Activated CD4-positive, alpha-beta T cell treated with anti-CD3 and anti-CD28 coated beads for 1 hour (primary cell): ENCODE measurements around the gene PARD3B.

Source experiments
- DNase-seq: peaks from one replicate; pipeline ENCODE4 v3.0.0-alpha.2; 2020

Gene PARD3B

GRCh38 chr2:204590063-204590462 is 44.8 kb downstream of the PARD3B start:
- DNase-seq = no peak

- no peak for DNase-seq
Measured at GRCh38 chr2:204591225-204591624, 46.0 kb downstream of the PARD3B start.

GRCh38 chr2:204604061-204604460 is 58.8 kb downstream of the PARD3B start:
- no peak for DNase-seq

GRCh38 chr2:204608237-204608939 is 63.1 kb downstream of the PARD3B start:
- DNase-seq = no peak

GRCh38 chr2:204611017-204611631 is 65.8 kb downstream of the PARD3B start:
- DNase-seq = no peak

- DNase-seq = no peak
Measured at GRCh38 chr2:204611764-204612163, 66.5 kb downstream of the PARD3B start.

GRCh38 chr2:204613635-204614034 is 68.4 kb downstream of the PARD3B start:
- DNase-seq = no peak

GRCh38 chr2:204615456-204615855 is 70.2 kb downstream of the PARD3B start:
- no peak for DNase-seq

- DNase-seq = no peak
Measured at GRCh38 chr2:204625135-204625534, 79.9 kb downstream of the PARD3B start.

- no peak for DNase-seq
Measured at GRCh38 chr2:204628926-204629712, 83.8 kb downstream of the PARD3B start.

- DNase-seq = no peak
Measured at GRCh38 chr2:204632410-204632809, 87.1 kb downstream of the PARD3B start.

GRCh38 chr2:204634564-204634963 is 89.3 kb downstream of the PARD3B start:
- no peak for DNase-seq

GRCh38 chr2:204635478-204635877 is 90.2 kb downstream of the PARD3B start:
- DNase-seq = no peak

- DNase-seq = no peak
Measured at GRCh38 chr2:204638471-204639194, 93.4 kb downstream of the PARD3B start.

GRCh38 chr2:204643326-204643725 is 98.1 kb downstream of the PARD3B start:
- DNase-seq = no peak

GRCh38 chr2:204645018-204645773 is 99.9 kb downstream of the PARD3B start:
- DNase-seq = no peak

- no peak for DNase-seq
Measured at GRCh38 chr2:204647626-204648025, 102.4 kb downstream of the PARD3B start.

GRCh38 chr2:204650611-204651010 is 105.3 kb downstream of the PARD3B start:
- DNase-seq = no peak

- no peak for DNase-seq
Measured at GRCh38 chr2:204652063-204652462, 106.8 kb downstream of the PARD3B start.

- DNase-seq = no peak
Measured at GRCh38 chr2:204654669-204655068, 109.4 kb downstream of the PARD3B start.

GRCh38 chr2:204655101-204655500 is 109.8 kb downstream of the PARD3B start:
- DNase-seq = no peak

GRCh38 chr2:204655626-204656025 is 110.4 kb downstream of the PARD3B start:
- DNase-seq = no peak

- no peak for DNase-seq
Measured at GRCh38 chr2:204657024-204657423, 111.7 kb downstream of the PARD3B start.
